ENCODE data around the gene PEAK3. TPM values are rescaled to one million over a fixed set of nuclear protein-coding genes. Genes with fewer than 3 reads are reported as not detected.

Gene PEAK3, protein sequence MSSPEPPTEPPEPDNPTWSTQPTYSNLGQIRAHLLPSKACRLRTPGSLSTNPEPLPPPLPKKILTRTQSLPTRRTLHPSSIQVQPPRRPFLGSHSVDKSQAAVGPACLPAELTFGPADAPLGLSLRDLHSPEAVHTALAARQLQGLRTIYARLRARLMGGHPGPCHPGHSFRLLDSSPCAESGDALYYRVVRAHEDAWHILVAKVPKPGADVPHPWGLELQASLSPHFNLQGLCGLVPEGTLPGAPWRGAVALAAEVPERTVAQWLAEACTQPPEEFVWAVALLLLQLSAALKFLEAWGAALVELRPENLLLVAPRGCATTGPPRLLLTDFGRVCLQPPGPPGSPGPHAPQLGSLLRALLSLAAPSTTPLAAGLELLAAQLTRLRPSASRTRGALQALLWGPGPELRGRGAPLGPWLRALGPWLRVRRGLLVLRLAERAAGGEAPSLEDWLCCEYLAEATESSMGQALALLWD
- not detected for total RNA-seq

DNA sequence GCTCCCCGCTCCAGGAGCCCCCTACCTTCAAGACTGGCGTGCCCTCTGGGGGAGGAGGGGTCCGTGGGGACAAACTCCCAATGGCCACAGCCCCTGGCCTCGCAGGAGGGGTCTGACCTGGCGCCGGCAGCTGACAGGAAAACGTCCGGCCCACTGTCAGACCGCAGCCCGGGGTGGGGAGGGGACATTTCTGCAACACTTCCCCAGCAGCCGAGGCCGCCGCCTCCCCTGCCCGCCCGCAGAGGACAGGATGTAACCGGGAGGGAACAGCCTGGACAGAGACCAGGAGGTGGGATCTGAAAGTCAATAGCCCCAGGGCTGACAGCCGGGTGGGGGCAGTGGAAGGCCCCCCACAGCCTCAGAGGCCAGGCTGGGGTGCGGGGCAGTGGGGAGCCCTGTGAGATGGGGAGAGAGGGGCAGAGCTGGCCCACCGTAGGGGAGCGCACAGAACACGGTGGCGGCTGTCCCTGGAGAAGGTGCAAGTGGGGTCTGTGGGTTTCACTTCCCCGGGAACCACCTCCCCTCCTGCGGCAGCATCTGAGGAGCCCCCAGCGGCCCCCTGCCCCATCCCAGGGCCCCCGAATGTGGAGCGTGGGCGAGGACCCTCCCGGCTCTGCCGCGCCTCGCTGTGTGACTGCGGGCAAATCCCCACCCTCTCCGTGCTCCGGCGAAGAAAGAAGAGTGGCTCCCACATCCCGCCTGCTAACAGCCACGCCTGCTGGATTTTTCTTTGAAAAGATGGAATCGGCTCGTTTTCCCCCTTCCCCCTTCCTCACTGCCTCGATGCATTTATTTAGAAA, at the start of gene PEAK3:
TSS of gene PEAK3 (minus strand) at position 114 of the 800 bp plus-strand sequence. CDS start 1,244 bp downstream, outside the sequence.
- no peak for TF ChIP-seq CTCF (IDR thresholded peaks at IDR 0.05)
- H3K9me3 Mint-ChIP-seq: no peaks in the 10 kb centered on the region
- no peaks in the 10 kb centered on the region for H3K27me3 Mint-ChIP-seq
- no peaks in the 10 kb centered on the region for H3K36me3 Mint-ChIP-seq (ENCODE audit: low read depth)
- H3K4me1 Mint-ChIP-seq (ENCODE audit: low read depth): peaks cover 15% of the 10 kb centered on the region
- DNase-seq: peak; percentile 62
- no peak within 1 kb of the TSS for H3K27ac Mint-ChIP-seq
- intact Hi-C loops (cut with micrococcal nuclease): no loop called here
- ChIA-PET POLR2A (interaction anchor here (0.9 to 1.4 kb wide), 3 partner anchors 12 to 39 kb away, joined by 3 read pairs; no protein-coding TSS in a partner anchor), CTCF (interaction anchor here (0.6 to 1.8 kb wide), 2 partner anchors 8 to 1805 kb away, joined by 4 to 6 read pairs; no protein-coding TSS in a partner anchor)
- no peak within 1 kb of the TSS for H3K4me3 Mint-ChIP-seq
- peak; percentile 52 for ATAC-seq

GRCh38 chr19:2330632-2331284, 48.8 kb upstream of the PEAK3 start:
- CTCF ChIA-PET: interaction anchor here (1.1 to 1.2 kb wide), 2 partner anchors 35 to 280 kb away, joined by 3 read pairs; no protein-coding TSS in a partner anchor
- POLR2A ChIA-PET: interaction anchor here (2.1 kb wide), 1 partner anchor 14 kb away, joined by 7 read pairs; no protein-coding TSS in a partner anchor
- intact Hi-C loops (cut with micrococcal nuclease): no loop called here

GRCh38 chr19:2330255-2330631, 48.3 kb upstream of the PEAK3 start:
- peaks cover 31% of the 10 kb centered on the region for H3K36me3 Mint-ChIP-seq (ENCODE audit: low read depth)
- peaks cover 2% of the 10 kb centered on the region for H3K9me3 Mint-ChIP-seq
- H3K27ac Mint-ChIP-seq: peak overlapping the region; percentile 49
- no peak for ATAC-seq
- no peaks in the 10 kb centered on the region for H3K27me3 Mint-ChIP-seq
- TF ChIP-seq CTCF (IDR thresholded peaks at IDR 0.05): no peak
- peaks cover 61% of the 10 kb centered on the region for H3K4me1 Mint-ChIP-seq (ENCODE audit: low read depth)
- no peak for DNase-seq
- POLR2A ChIA-PET: interaction anchor here (0.6 to 2.1 kb wide), 3 partner anchors 13 to 96 kb away, joined by 3 to 7 read pairs (median 3); no protein-coding TSS in a partner anchor
- CTCF ChIA-PET: interaction anchor here (1.1 to 1.2 kb wide), 2 partner anchors 34 to 281 kb away, joined by 3 read pairs; no protein-coding TSS in a partner anchor
- peak overlapping the region; percentile 31 for H3K4me3 Mint-ChIP-seq
- intact Hi-C loops (cut with micrococcal nuclease): no loop called here

More at GRCh38 chr19:2330632-2331284, 48.8 kb upstream of the PEAK3 start:
- peaks cover 58% of the 10 kb centered on the region for H3K4me1 Mint-ChIP-seq (ENCODE audit: low read depth)
- peaks cover 28% of the 10 kb centered on the region for H3K36me3 Mint-ChIP-seq (ENCODE audit: low read depth)
- no peak for ATAC-seq
- peak overlapping the region; percentile 49 for H3K27ac Mint-ChIP-seq
- TF ChIP-seq CTCF (IDR thresholded peaks at IDR 0.05): no peak
- no peaks in the 10 kb centered on the region for H3K27me3 Mint-ChIP-seq
- H3K4me3 Mint-ChIP-seq: peak overlapping the region; percentile 31
- DNase-seq: no peak
- peaks cover 3% of the 10 kb centered on the region for H3K9me3 Mint-ChIP-seq

GRCh38 chr19:2329501-2329916, 47.5 kb upstream of the PEAK3 start:
- Mint-ChIP-seq H3K27me3 (no peaks in the 10 kb centered on the region), H3K4me3 (peak overlapping the region; percentile 95), H3K36me3 (ENCODE audit: low read depth) (peaks cover 33% of the 10 kb centered on the region), H3K9me3 (no peaks in the 10 kb centered on the region), H3K4me1 (ENCODE audit: low read depth) (peaks cover 69% of the 10 kb centered on the region), H3K27ac (peak overlapping the region; percentile 70)
- DNase-seq (no peak), ATAC-seq (no peak)
- intact Hi-C loops (cut with micrococcal nuclease): no loop called here
- CTCF ChIA-PET: interaction anchor here (1.1 to 1.2 kb wide), 2 partner anchors 34 to 281 kb away, joined by 3 read pairs; no protein-coding TSS in a partner anchor
- POLR2A ChIA-PET: interaction anchor here (0.6 to 2.1 kb wide), 3 partner anchors 13 to 95 kb away, joined by 3 to 7 read pairs (median 3); no protein-coding TSS in a partner anchor
- no peak for TF ChIP-seq CTCF (IDR thresholded peaks at IDR 0.05)

Data from activated CD8-positive, alpha-beta T cell treated with anti-CD3 and anti-CD28 coated beads for 36 hours (primary cell).